ENCODE measurements around the gene CSNK1A1L. TPM values are rescaled to one million over a fixed set of nuclear protein-coding genes. Genes with fewer than 3 reads are reported as not detected.

CSNK1A1L gene
- total and polyA plus RNA-seq, 2 of the 4 experiments (the other 2 are of a cell fraction), result not detected

- Histone ChIP-seq H4K91ac (ENCODE audit: insufficient read depth, low read depth, low read length) (no peak overlapping the region), H2BK15ac (ENCODE audit: low read depth, low read length) (no peak overlapping the region), H4K5ac (ENCODE audit: low read depth, low read length) (no peak overlapping the region), H3K79me1 (ENCODE audit: low read depth in 1 of 2, low read length in 2 of 2) (no peaks in the 10 kb centered on the region), H3K4ac (ENCODE audit: low read depth, low read length) (no peak overlapping the region), H3K9me3 (ENCODE audit: control insufficient read depth, insufficient read depth, low read length) (peaks cover 2% of the 10 kb centered on the region; the same call in 1 of the 2 replicates), H3K4me1 (ENCODE audit: control insufficient read depth, insufficient read depth, low read length) (no peaks in the 10 kb centered on the region), H3K9ac (ENCODE audit: low read depth, low read length) (no peak overlapping the region), H3K4me2 (ENCODE audit: low read depth, low read length) (no peak overlapping the region), H4K8ac (ENCODE audit: low read depth in 2 of 2, low read length in 2 of 2) (no peak overlapping the region), H3K27me3 (ENCODE audit: control insufficient read depth, insufficient read depth, low read length) (no peaks in the 10 kb centered on the region), H3K27ac (ENCODE audit: insufficient read depth, low read length) (no peak overlapping the region), H2AK5ac (ENCODE audit: low read depth, low read length) (no peak overlapping the region), H3K36me3 (ENCODE audit: control insufficient read depth, insufficient read depth, low read length) (no peaks in the 10 kb centered on the region), H3K18ac (ENCODE audit: low read depth, low read length) (no peak overlapping the region), H2BK20ac (ENCODE audit: low read depth, low read length) (no peak overlapping the region), H2BK120ac (ENCODE audit: low read depth, low read length) (no peak overlapping the region), H3K23ac (ENCODE audit: low read depth, low read length) (no peak overlapping the region), H2AFZ (replicated peaks; ENCODE audit: low read length, poor library complexity) (no peak overlapping the region), H3K14ac (replicated peaks; ENCODE audit: low read depth, low read length) (no peak overlapping the region), H2BK5ac (ENCODE audit: low read depth, low read length, poor library complexity, severe bottlenecking) (no peak overlapping the region), H4K20me1 (ENCODE audit: insufficient read depth, low read length) (no peaks in the 10 kb centered on the region), H3K56ac (ENCODE audit: extremely low read depth, insufficient read depth, low read length) (no peak overlapping the region), H3K4me3 (ENCODE audit: insufficient read depth, low read depth, low read length) (no peak overlapping the region), H3K9me1 (ENCODE audit: insufficient read depth, low read length) (no peaks in the 10 kb centered on the region), H2AK9ac (replicated peaks; ENCODE audit: low read depth, low read length, poor library complexity) (no peak overlapping the region)
- in situ Hi-C loops (cut with MboI; ENCODE audit: low sequenced_read_pairs), result no loop called here
- no TSS peak for BruUV-seq (replicated peaks)
- intact Hi-C loops (cut with micrococcal nuclease), result no loop called here
- DNase-seq (no peak), ATAC-seq (ENCODE audit: low read depth) (no peak)
- dilution Hi-C loops (cut with HindIII; ENCODE audit: low sequenced_read_pairs, unreplicated experiment), result no loop called here
- TF ChIP-seq POLR2A (IDR thresholded peaks at IDR 0.05; ENCODE audit: low read depth, low read length) (no peak), NFE2L2 (IDR thresholded peaks at IDR 0.05; ENCODE audit: low read depth, low read length) (no peak), BHLHE40 (IDR thresholded peaks at IDR 0.05; ENCODE audit: low read depth, low read length) (no peak), MXI1 (IDR thresholded peaks at IDR 0.05; ENCODE audit: borderline replicate concordance, low read depth, low read length) (no peak), CHD1 (IDR thresholded peaks at IDR 0.05; ENCODE audit: low read depth, low read length) (no peak), CTCF (conservative IDR thresholded peaks at IDR 0.05; ENCODE audit: low read depth, low read length) (no peak), MAFK (IDR thresholded peaks at IDR 0.05; ENCODE audit: low read depth, low read length) (no peak), SMC3 (IDR thresholded peaks at IDR 0.05; ENCODE audit: low read depth, low read length) (no peak), FOS (IDR thresholded peaks at IDR 0.05; ENCODE audit: low read depth, low read length) (no peak), ELK1 (IDR thresholded peaks at IDR 0.05; ENCODE audit: borderline replicate concordance, low read depth, low read length) (no peak), CEBPB (IDR thresholded peaks at IDR 0.05; ENCODE audit: low read depth, low read length) (no peak), USF2 (IDR thresholded peaks at IDR 0.05; ENCODE audit: low read depth, low read length) (no peak)
- POLR2A ChIA-PET (ENCODE audit: unreplicated experiment), result no interaction called here
- WGBS, 2 experiments (ENCODE audit: extremely low coverage in 2 of 2, insufficient read length in 1 of 2), result no CpG with 5 or more reads among the region's 4 CpGs
- CTCF ChIA-PET, result no interaction called here
Observed at GRCh38 chr13:37102896-37103295, 2.6 kb downstream of the CSNK1A1L start.

Measured in IMR-90 (cell line).